Measurements from ENCODE around the gene DCAF17.

GRCh38 chr2:171432969-171433762 lies 860 bp upstream of the DCAF17 start:
- TF ChIP-seq ARNTL (CRISPR knock-in tag; IDR thresholded peaks at IDR 0.05; ENCODE audit: borderline replicate concordance, low read depth) (no peak), RARB (CRISPR knock-in tag; IDR thresholded peaks at IDR 0.05) (no peak), CSDC2 (CRISPR knock-in tag; IDR thresholded peaks at IDR 0.05) (no peak), PPARA (CRISPR knock-in tag; IDR thresholded peaks at IDR 0.05; ENCODE audit: borderline replicate concordance) (no peak), ZFP3 (CRISPR knock-in tag; IDR thresholded peaks at IDR 0.05) (no peak), TSHZ2 (CRISPR knock-in tag; IDR thresholded peaks at IDR 0.05) (no peak), ZC3H10 (CRISPR knock-in tag; IDR thresholded peaks at IDR 0.05) (no peak), GLIS3 (CRISPR knock-in tag; IDR thresholded peaks at IDR 0.05) (no peak), ZFP30 (CRISPR knock-in tag; IDR thresholded peaks at IDR 0.05) (no peak), PATZ1 (CRISPR knock-in tag; IDR thresholded peaks at IDR 0.05; ENCODE audit: borderline replicate concordance) (no peak), TOX (CRISPR knock-in tag; IDR thresholded peaks at IDR 0.05; ENCODE audit: borderline replicate concordance) (no peak)
